Prostate gland (tissue), 2 donors: ENCODE data around the gene EDAR.

ENCODE experiments used
- POLR2AphosphoS5 ChIP-seq: sonication (generic); formaldehyde crosslinking; IDR thresholded peaks from one replicate; pipeline ENCODE4 v1.6.1; 2017; ENCODE audit warnings: antibody characterized with exemption
- TF ChIP-seq, protein P1 (sequence below), 4 experiments: fragments of 200-600 bp in 2 of 4; fragments of 450-650 bp in 2 of 4; sonication (generic) in 2 of 4; IDR thresholded peaks; 1 replicate in 3 of 4; 2 replicates in 1 of 4; pipeline ENCODE4 v1.5.1; 2016 to 2019; ENCODE audit warnings: antibody characterized with exemption in 4 of 4, mild to moderate bottlenecking in 2 of 4, moderate library complexity in 2 of 4

- TF ChIP-seq, protein P1, sequence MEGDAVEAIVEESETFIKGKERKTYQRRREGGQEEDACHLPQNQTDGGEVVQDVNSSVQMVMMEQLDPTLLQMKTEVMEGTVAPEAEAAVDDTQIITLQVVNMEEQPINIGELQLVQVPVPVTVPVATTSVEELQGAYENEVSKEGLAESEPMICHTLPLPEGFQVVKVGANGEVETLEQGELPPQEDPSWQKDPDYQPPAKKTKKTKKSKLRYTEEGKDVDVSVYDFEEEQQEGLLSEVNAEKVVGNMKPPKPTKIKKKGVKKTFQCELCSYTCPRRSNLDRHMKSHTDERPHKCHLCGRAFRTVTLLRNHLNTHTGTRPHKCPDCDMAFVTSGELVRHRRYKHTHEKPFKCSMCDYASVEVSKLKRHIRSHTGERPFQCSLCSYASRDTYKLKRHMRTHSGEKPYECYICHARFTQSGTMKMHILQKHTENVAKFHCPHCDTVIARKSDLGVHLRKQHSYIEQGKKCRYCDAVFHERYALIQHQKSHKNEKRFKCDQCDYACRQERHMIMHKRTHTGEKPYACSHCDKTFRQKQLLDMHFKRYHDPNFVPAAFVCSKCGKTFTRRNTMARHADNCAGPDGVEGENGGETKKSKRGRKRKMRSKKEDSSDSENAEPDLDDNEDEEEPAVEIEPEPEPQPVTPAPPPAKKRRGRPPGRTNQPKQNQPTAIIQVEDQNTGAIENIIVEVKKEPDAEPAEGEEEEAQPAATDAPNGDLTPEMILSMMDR (IDR thresholded peaks at IDR 0.05): no peak
- no peak for TF ChIP-seq POLR2AphosphoS5
Observed at GRCh38 chr2:109029490-109030201, 40.6 kb upstream of the EDAR start.
